Aorta (tissue), 5 donors: ENCODE results near the gene LRCH4. TPM values are rescaled to one million over a fixed set of nuclear protein-coding genes. Genes with fewer than 3 reads are reported as not detected.
"Not testable (repeated sequence)": the region's sequence is repeated elsewhere in the genome, so short reads cannot be mapped to it uniquely, and the experiment has no call there.

Experiments
- ATAC-seq: fragments of 200-7000 bp; cut with Tn5 transposase; one replicate; pipeline ENCODE4 v1.9.1; 2022; ENCODE audit warnings: moderate library complexity; ENCODE audit not compliant: low FRiP score
- DNase-seq, 2 donors: peaks; one replicate each; pipeline ENCODE4 v3.0.0-alpha.2; 2020
- H3K27ac ChIP-seq, 2 donors: one replicate each; pipeline ENCODE4 v1.5.1; 2013; ENCODE audit warnings: low read length in 2 of 2, mild to moderate bottlenecking in 2 of 2, moderate library complexity in 2 of 2, control low read depth in 1 of 2, inconsistent platforms in 1 of 2, low read depth in 1 of 2
- H3K27me3 ChIP-seq, 2 donors: one replicate each; pipeline ENCODE4 v1.6.1; 2013; ENCODE audit warnings: control low read depth in 1 of 2, low read length in 1 of 2, mild to moderate bottlenecking in 1 of 2, moderate library complexity in 1 of 2; ENCODE audit not compliant: insufficient read depth in 2 of 2, control insufficient read depth in 1 of 2
- H3K36me3 ChIP-seq, 2 donors: one replicate each; pipeline ENCODE4 v1.6.1; 2013; ENCODE audit warnings: control low read depth in 1 of 2, low read length in 1 of 2, mild to moderate bottlenecking in 1 of 2; ENCODE audit not compliant: insufficient read depth in 2 of 2, control insufficient read depth in 1 of 2
- H3K4me1 ChIP-seq, 2 donors: one replicate each; pipeline ENCODE4 v1.6.1; 2013; ENCODE audit warnings: low read length in 2 of 2, control low read depth in 1 of 2, mild to moderate bottlenecking in 1 of 2, moderate library complexity in 1 of 2; ENCODE audit not compliant: insufficient read depth in 2 of 2, control insufficient read depth in 1 of 2
- H3K4me3 ChIP-seq, 2 donors: one replicate each; pipeline ENCODE4 v1.5.1; 2013; ENCODE audit warnings: low read length in 2 of 2, control low read depth in 1 of 2, mild to moderate bottlenecking in 1 of 2
- H3K9me3 ChIP-seq: one replicate; pipeline ENCODE4 v1.6.1; 2013; ENCODE audit warnings: mild to moderate bottlenecking, low read length; ENCODE audit not compliant: control insufficient read depth
- WGBS, 2 donors: extraction: QIAGEN DNeasy Blood & Tissue Kit; methylation state at CpG; one replicate each; pipeline ENCODE4 v1.1.7; 2013; 5-methylcytosine and 5-hydroxymethylcytosine counted together
- intact Hi-C, 2 donors: fragments of 100-400 bp; cut with DNase I; formaldehyde crosslinking; loops; one replicate each; pipeline versions ENCODE4 v1.14.2 to v1.15.0; 2022
- polyA plus RNA-seq, 2 donors: library from polyadenylated mRNA; stranded (reverse); fragments of 200-250 nt; gene quantifications; one replicate each; pipeline ENCODE4 v1.2.3, GENCODE V29; 2013
- total RNA-seq, 2 donors: library from RNA; stranded (reverse); fragmentation: NEBNext Ultra II Directional; extraction: Animal tissue kit (Norgen Biotek cat#: 25700); gene quantifications; one replicate each; pipeline ENCODE4 v1.2.1, GENCODE V29; 2021
- donor health status: healthy with polysubstance abuse.
- donor health status: Bipolar disorder and iron deficiency.
- donor health status: DM: no; HTN: no; CAD: no.
- donor health status: DM: no; HTN: no; CAD: no.
- donor health status: DM: yes; HTN: yes; CAD: no.

The LRCH4 gene
- total and polyA plus RNA-seq, 4 donors: 26.3 to 68.2 (median 47.6) TPM

DNA sequence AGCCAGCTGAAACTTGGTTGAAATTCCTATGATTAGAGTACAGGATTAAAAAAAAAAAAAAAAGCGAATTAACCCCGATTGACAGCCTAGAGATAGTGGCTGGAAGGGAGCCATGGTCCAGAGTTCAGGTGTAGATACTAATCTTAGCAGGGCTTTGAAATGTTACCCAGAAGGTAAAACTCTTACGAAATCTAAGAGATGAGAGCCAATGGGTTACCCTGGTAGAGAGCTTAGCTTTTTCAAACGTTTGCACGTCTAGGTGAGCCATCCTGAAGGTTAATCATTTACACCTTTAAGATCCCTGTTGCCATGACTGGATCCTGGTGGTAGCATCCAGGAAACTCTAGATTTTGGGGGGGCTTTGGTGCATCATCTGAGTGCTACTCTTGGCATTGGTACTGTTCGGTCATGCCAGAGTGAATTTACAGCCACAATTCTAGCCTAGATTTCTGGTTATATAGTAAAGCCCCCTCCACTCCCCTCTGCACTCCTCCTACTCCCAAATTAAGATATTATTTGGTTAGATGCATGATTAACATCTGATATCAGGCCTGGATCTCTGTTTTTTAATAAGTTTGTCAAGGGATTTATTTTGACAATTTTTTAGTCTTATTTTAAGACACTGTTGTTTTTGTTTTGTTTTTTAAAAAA lies 45.7 kb downstream of the LRCH4 start:
- ATAC-seq (no peak), DNase-seq (no peak)
- WGBS, 2 donors: 53 to 56% methylated on average over 6 of the region's 6 CpGs
- Histone ChIP-seq H3K27me3 (no peaks in the 10 kb centered on the region), H3K27ac (no peak overlapping the region), H3K9me3 (no peaks in the 10 kb centered on the region), H3K4me1 (peaks cover 6 to 10% of the 10 kb centered on the region in 2 donors), H3K36me3 (no peaks in the 10 kb centered on the region), H3K4me3 (peak overlapping the region; percentile 41 to 73)
- intact Hi-C loops: no loop called here

DNA sequence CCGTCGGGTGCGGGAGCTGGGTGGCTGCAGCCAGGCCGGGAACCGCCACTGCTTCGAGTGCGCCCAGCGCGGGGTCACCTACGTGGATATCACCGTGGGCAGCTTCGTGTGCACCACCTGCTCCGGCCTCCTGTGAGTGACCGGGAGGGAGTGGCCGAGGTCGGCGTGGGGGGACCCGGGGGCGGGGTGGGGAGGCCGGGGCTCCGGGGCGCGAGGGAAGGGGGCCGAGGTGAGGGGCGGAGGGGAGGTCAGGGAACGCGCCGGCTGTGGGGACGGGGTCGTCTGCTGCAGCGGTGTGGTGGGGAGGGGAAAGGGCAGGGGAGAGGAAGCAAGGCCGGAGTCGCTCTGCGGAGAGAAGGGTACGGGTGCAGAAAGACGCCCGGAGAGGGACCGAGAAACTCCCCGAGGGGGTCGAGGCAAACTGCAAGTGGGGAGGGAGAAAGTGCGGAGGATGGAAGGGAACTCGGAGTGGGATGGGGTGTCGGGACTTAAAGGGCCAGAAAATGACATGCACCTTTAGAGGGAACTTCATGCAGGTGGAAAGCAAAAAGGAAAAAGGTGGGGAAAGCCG lies 46.4 kb downstream of the LRCH4 start:
- ATAC-seq (peak; percentile 4), DNase-seq (no peak)
- peak overlapping the region; percentile 41 to 73 for H3K4me3 ChIP-seq
- intact Hi-C loops: no loop called here
- peaks cover 6 to 8% of the 10 kb centered on the region in 2 donors for H3K4me1 ChIP-seq
- H3K27me3 ChIP-seq: no peaks in the 10 kb centered on the region
- H3K9me3 ChIP-seq: no peaks in the 10 kb centered on the region
- H3K27ac ChIP-seq: peak overlapping the region in 1 of 2 donors; percentile 53
- WGBS, 2 donors: 1 to 2% methylated on average over 42 to 44 of the region's 44 CpGs
- no peaks in the 10 kb centered on the region for H3K36me3 ChIP-seq

DNA sequence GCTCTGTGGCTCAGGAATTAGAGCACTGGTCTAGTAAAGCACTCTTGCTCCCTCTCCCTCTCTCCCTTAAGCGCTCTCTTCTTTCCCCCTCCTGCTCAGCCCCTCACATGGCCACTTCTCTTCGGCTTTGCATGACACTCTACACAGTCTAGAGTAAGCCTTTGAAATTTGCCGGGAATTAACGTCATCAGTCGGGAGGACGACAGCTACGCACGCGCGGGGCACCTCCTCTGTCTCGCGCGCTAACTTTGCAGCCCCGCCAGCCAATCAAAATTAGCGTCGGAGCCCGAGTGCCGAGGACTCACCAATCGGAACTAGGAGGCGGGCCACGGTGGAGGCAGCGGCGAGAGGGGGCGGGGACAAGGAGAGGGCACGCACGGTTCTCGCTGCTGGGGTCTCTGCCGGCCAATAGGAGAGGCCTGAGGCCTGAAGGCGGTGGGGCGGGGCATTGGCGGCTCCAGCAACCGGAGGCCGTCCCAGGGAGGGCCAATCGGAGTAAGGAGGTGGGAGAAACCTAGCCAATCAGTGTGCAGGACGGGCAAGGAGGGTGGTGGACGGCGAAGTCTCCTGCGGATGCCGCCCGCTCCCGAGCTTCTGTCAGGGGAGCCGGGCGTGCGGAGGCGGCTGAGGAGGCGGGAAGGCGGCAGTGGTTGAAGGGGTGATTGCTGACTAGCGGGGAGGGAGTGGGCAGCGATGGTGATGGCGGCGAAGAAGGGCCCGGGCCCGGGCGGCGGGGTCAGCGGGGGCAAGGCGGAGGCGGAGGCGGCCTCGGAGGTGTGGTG lies 47.1 kb downstream of the LRCH4 start, which contains the start of gene AGFG2:
Gene AGFG2, plus strand, starts transcription at position 550 of the 782 bp plus-strand sequence. Its CDS starts 144 bp downstream, at position 694.
- DNase-seq (peak; percentile 100), ATAC-seq (peak; percentile 100)
- peak within 1 kb of the TSS; percentile 41 to 73 for H3K4me3 ChIP-seq
- no peaks in the 10 kb centered on the region for H3K9me3 ChIP-seq
- WGBS, 2 donors: 0% methylated on average over 56 to 60 of the region's 60 CpGs
- peak within 1 kb of the TSS in 1 of 2 donors; percentile 80 for H3K27ac ChIP-seq
- H3K27me3 ChIP-seq: no peaks in the 10 kb centered on the region
- intact Hi-C loops: no loop called here
- no peaks in the 10 kb centered on the region for H3K36me3 ChIP-seq
- H3K4me1 ChIP-seq: peaks cover 0 to 5% of the 10 kb centered on the region in 2 donors

DNA sequence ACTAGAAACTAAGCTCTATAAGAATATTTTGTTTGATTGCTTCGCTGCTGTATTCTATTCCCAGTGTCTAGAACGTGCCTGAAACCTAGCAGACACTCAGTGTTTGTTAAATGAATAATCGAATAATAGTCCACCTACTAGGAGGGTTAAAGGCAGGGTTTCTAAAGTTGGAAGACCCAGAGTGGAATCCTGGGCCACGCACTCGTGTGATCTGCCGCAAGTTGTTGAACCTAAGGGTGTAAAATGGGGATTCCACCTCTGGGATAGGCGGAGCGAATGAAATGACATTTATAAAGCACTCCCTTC lies 47.6 kb downstream of the LRCH4 start:
- ATAC-seq: no peak
- no peaks in the 10 kb centered on the region for H3K27me3 ChIP-seq
- intact Hi-C loops: no loop called here
- no peak overlapping the region for H3K4me3 ChIP-seq
- H3K27ac ChIP-seq: peak overlapping the region in 1 of 2 donors; percentile 80
- no peak for DNase-seq
- 8 to 9% methylated on average over 8 of the region's 8 CpGs for WGBS, 2 donors
- no peaks in the 10 kb centered on the region for H3K36me3 ChIP-seq
- no peaks in the 10 kb centered on the region for H3K9me3 ChIP-seq
- peaks cover 0 to 5% of the 10 kb centered on the region in 2 donors for H3K4me1 ChIP-seq

GRCh38 chr7:100536695-100537094 lies 49.2 kb downstream of the LRCH4 start:
- WGBS, 2 donors: 86% methylated on average over 2 of the region's 2 CpGs
- not testable (repeated sequence) for H3K4me3 ChIP-seq, ATAC-seq

GRCh38 chr7:100535982-100536381 lies 49.9 kb downstream of the LRCH4 start:
- H3K27ac ChIP-seq, H3K27me3 ChIP-seq, H3K9me3 ChIP-seq, H3K4me1 ChIP-seq, H3K4me3 ChIP-seq, H3K36me3 ChIP-seq, ATAC-seq, intact Hi-C loops: not testable (repeated sequence)
- WGBS, 2 donors: 90 to 94% methylated on average over 9 of the region's 9 CpGs
- peak in 1 of 2 donors; percentile 2 for DNase-seq

More at GRCh38 chr7:100536695-100537094, 49.2 kb downstream of the LRCH4 start:
- H3K4me1 ChIP-seq, H3K27me3 ChIP-seq, H3K36me3 ChIP-seq, intact Hi-C loops, H3K9me3 ChIP-seq, H3K27ac ChIP-seq: not testable (repeated sequence)
- peak in 1 of 2 donors; percentile 19 for DNase-seq

- H3K4me1 ChIP-seq: no peaks in the 10 kb centered on the region
- H3K4me3 ChIP-seq: no peak overlapping the region
- no peaks in the 10 kb centered on the region for H3K27me3 ChIP-seq
- no peak for ATAC-seq
- 85 to 86% methylated on average over 14 of the region's 14 CpGs for WGBS, 2 donors
- intact Hi-C loops: no loop called here
- DNase-seq: peak in 1 of 2 donors; percentile 33
- no peaks in the 10 kb centered on the region for H3K36me3 ChIP-seq
- H3K27ac ChIP-seq: no peak overlapping the region
- H3K9me3 ChIP-seq: no peaks in the 10 kb centered on the region
Observed at GRCh38 chr7:100532165-100533022, 53.5 kb downstream of the LRCH4 start.

DNA sequence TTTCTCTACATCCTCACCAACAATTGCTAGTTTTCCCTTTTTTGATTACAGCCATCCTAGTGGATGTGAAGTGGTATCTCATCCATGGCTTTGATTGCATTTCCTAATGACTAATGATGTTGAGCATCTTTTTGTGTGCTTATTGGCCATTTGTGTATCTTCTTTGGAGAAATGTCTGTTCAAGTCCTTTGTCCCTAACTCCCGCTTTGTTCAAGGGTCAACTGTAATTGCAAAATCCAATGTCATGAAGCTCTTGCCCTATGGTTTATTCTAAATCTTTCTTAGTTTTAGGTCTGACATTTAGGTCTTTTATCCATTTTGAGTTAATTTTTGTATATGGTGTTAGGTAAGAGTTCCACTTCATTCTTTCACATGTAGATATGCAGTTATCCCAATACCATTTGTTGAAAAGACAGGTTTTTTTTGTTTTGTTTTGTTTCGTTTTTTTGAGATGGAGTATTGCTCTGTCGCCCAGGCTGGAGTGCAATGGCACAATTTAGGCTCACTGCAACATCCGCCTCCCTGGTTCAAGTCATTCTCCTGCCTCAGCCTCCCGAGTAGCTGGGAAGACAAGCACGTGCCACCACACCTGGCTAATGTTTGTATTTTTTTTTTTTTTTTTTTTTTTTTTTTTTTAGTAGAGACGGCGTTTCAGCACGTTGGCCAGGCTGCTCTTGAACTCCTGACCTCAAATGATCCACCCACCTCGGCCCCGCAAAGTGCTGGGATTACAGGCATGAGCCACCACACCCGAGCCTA lies 57.6 kb downstream of the LRCH4 start:
- peak in 1 of 2 donors; percentile 2 for DNase-seq
- H3K9me3 ChIP-seq, H3K4me1 ChIP-seq, ATAC-seq, H3K27ac ChIP-seq, H3K36me3 ChIP-seq, H3K27me3 ChIP-seq, intact Hi-C loops, H3K4me3 ChIP-seq: not testable (repeated sequence)
- 83 to 88% methylated on average over 12 of the region's 12 CpGs for WGBS, 2 donors
